Measurements from ENCODE around the gene NUP214.

Gene NUP214

GRCh38 chr9:131281119-131281965, 156.0 kb downstream of the NUP214 start:
- no peak for DNase-seq

- no peak for DNase-seq
Measured at GRCh38 chr9:131282175-131282574, 156.8 kb downstream of the NUP214 start.

GRCh38 chr9:131282688-131283422, 157.5 kb downstream of the NUP214 start:
- no peak for DNase-seq

Data from CD4-positive, alpha-beta T cell treated with Interleukin-10 for 1 hour (primary cell).